ENCODE measurements around the gene RBM14.

GRCh38 chr11:66670816-66671215, 54.4 kb downstream of the RBM14 start:
- no peak for TF ChIP-seq POLR2A (IDR thresholded peaks at IDR 0.05; ENCODE audit: extremely low read depth, insufficient read length)
- TF ChIP-seq, protein P1, sequence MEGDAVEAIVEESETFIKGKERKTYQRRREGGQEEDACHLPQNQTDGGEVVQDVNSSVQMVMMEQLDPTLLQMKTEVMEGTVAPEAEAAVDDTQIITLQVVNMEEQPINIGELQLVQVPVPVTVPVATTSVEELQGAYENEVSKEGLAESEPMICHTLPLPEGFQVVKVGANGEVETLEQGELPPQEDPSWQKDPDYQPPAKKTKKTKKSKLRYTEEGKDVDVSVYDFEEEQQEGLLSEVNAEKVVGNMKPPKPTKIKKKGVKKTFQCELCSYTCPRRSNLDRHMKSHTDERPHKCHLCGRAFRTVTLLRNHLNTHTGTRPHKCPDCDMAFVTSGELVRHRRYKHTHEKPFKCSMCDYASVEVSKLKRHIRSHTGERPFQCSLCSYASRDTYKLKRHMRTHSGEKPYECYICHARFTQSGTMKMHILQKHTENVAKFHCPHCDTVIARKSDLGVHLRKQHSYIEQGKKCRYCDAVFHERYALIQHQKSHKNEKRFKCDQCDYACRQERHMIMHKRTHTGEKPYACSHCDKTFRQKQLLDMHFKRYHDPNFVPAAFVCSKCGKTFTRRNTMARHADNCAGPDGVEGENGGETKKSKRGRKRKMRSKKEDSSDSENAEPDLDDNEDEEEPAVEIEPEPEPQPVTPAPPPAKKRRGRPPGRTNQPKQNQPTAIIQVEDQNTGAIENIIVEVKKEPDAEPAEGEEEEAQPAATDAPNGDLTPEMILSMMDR (IDR thresholded peaks at IDR 0.05; ENCODE audit: low read depth, low read length): no peak
- TF ChIP-seq MYC (IDR thresholded peaks at IDR 0.05; ENCODE audit: low read depth, low read length): no peak

Data from NB4 (cell line).